ENCODE data around the gene HS6ST1.

Gene HS6ST1

GRCh38 chr2:128313091-128313836, 5.4 kb downstream of the HS6ST1 start:
- Histone ChIP-seq H3K18ac (ENCODE audit: low read depth in 1 of 2, low read length in 2 of 2) (peak overlapping the region in 1 of 2 experiments; percentile 16), H4K91ac (ENCODE audit: low read length) (peak overlapping the region; percentile 45), H3K9ac (ENCODE audit: low read length) (no peak overlapping the region), H2BK15ac (ENCODE audit: low read depth, poor library complexity, severe bottlenecking) (no peak overlapping the region), H2BK120ac (ENCODE audit: low read depth, low read length) (no peak overlapping the region), H3K36me3 (ENCODE audit: control insufficient read depth in 1 of 2, insufficient read depth in 2 of 2, low read depth in 1 of 2, low read length in 2 of 2) (peaks cover 4 to 36% of the 10 kb centered on the region in 2 experiments), H2BK12ac (ENCODE audit: low read length in 2 of 2) (no peak overlapping the region), H4K8ac (ENCODE audit: low read length) (peak overlapping the region; percentile 19), H3K4me3 (ENCODE audit: insufficient read depth in 1 of 2, low read depth in 1 of 2, low read length in 2 of 2) (no peak overlapping the region), H3K79me1 (replicated peaks; ENCODE audit: low read length, poor library complexity, severe bottlenecking) (peaks cover 65% of the 10 kb centered on the region), H3K9me3 (ENCODE audit: control insufficient read depth, low read length) (no peaks in the 10 kb centered on the region), H3K4me2 (ENCODE audit: low read length, poor library complexity, severe bottlenecking) (no peak overlapping the region), H3K4ac (ENCODE audit: low read depth in 1 of 2, low read length in 2 of 2) (no peak overlapping the region), H3K27ac (ENCODE audit: low read length, poor library complexity, severe bottlenecking) (no peak overlapping the region), H2BK5ac (ENCODE audit: low read depth, low read length, poor library complexity, severe bottlenecking) (no peak overlapping the region), H2AK5ac (ENCODE audit: low read length, severe bottlenecking) (no peak overlapping the region), H2AFZ (ENCODE audit: low read depth, low read length) (no peak overlapping the region), H3K4me1 (ENCODE audit: control insufficient read depth, insufficient read depth, low read depth, low read length) (peaks cover 48% of the 10 kb centered on the region), H3K27me3 (ENCODE audit: control insufficient read depth in 1 of 2, insufficient read depth in 1 of 2, low read length in 2 of 2) (peaks cover 0 to 8% of the 10 kb centered on the region in 2 experiments), H3K14ac (ENCODE audit: low read length in 2 of 2) (no peak overlapping the region), H3K23ac (ENCODE audit: low read length in 2 of 2) (no peak overlapping the region)
- WGBS, result 75% methylated on average over 7 of the region's 8 CpGs
- DNase-seq, result peak; percentile 58

GRCh38 chr2:128312411-128312810, 6.3 kb downstream of the HS6ST1 start:
- H2BK5ac ChIP-seq (ENCODE audit: low read depth, low read length, poor library complexity, severe bottlenecking), result no peak overlapping the region
- H3K14ac ChIP-seq (ENCODE audit: low read length in 2 of 2), result no peak overlapping the region
- no peak overlapping the region for H3K27ac ChIP-seq (ENCODE audit: low read length, poor library complexity, severe bottlenecking)
- H3K9ac ChIP-seq (ENCODE audit: low read length), result no peak overlapping the region
- no peak overlapping the region for H2AK5ac ChIP-seq (ENCODE audit: low read length, severe bottlenecking)
- H3K36me3 ChIP-seq (ENCODE audit: control insufficient read depth in 1 of 2, insufficient read depth in 2 of 2, low read depth in 1 of 2, low read length in 2 of 2), result peaks cover 4 to 39% of the 10 kb centered on the region in 2 experiments
- H3K4me1 ChIP-seq (ENCODE audit: control insufficient read depth, insufficient read depth, low read depth, low read length), result peaks cover 43% of the 10 kb centered on the region
- WGBS, result over 99% methylated on average over 6 of the region's 6 CpGs
- no peak overlapping the region for H3K4me3 ChIP-seq (ENCODE audit: insufficient read depth in 1 of 2, low read depth in 1 of 2, low read length in 2 of 2)
- no peak overlapping the region for H4K91ac ChIP-seq (ENCODE audit: low read length)
- H3K23ac ChIP-seq (ENCODE audit: low read length in 2 of 2), result no peak overlapping the region
- no peak overlapping the region for H3K4ac ChIP-seq (ENCODE audit: low read depth in 1 of 2, low read length in 2 of 2)
- DNase-seq, result no peak
- no peak overlapping the region for H3K4me2 ChIP-seq (ENCODE audit: low read length, poor library complexity, severe bottlenecking)
- H2AFZ ChIP-seq (ENCODE audit: low read depth, low read length), result no peak overlapping the region
- no peak overlapping the region for H4K8ac ChIP-seq (ENCODE audit: low read length)
- no peak overlapping the region for H2BK120ac ChIP-seq (ENCODE audit: low read depth, low read length)
- no peak overlapping the region for H3K18ac ChIP-seq (ENCODE audit: low read depth in 1 of 2, low read length in 2 of 2)
- no peak overlapping the region for H2BK15ac ChIP-seq (ENCODE audit: low read depth, poor library complexity, severe bottlenecking)
- H3K79me1 ChIP-seq (replicated peaks; ENCODE audit: low read length, poor library complexity, severe bottlenecking), result peaks cover 66% of the 10 kb centered on the region
- H3K27me3 ChIP-seq (ENCODE audit: control insufficient read depth in 1 of 2, insufficient read depth in 1 of 2, low read length in 2 of 2), result peaks cover 0 to 6% of the 10 kb centered on the region in 2 experiments
- no peak overlapping the region for H2BK12ac ChIP-seq (ENCODE audit: low read length in 2 of 2)
- no peaks in the 10 kb centered on the region for H3K9me3 ChIP-seq (ENCODE audit: control insufficient read depth, low read length)

GRCh38 chr2:128311755-128312341, 6.8 kb downstream of the HS6ST1 start:
- Histone ChIP-seq H4K8ac (ENCODE audit: low read length) (no peak overlapping the region), H3K14ac (ENCODE audit: low read length in 2 of 2) (peak overlapping the region in 1 of 2 experiments; percentile 71), H4K91ac (ENCODE audit: low read length) (no peak overlapping the region), H3K4me3 (ENCODE audit: insufficient read depth in 1 of 2, low read depth in 1 of 2, low read length in 2 of 2) (no peak overlapping the region), H3K9me3 (ENCODE audit: control insufficient read depth, low read length) (no peaks in the 10 kb centered on the region), H2AK5ac (ENCODE audit: low read length, severe bottlenecking) (no peak overlapping the region), H2BK5ac (ENCODE audit: low read depth, low read length, poor library complexity, severe bottlenecking) (no peak overlapping the region), H3K23ac (ENCODE audit: low read length in 2 of 2) (no peak overlapping the region), H3K18ac (ENCODE audit: low read depth in 1 of 2, low read length in 2 of 2) (peak overlapping the region in 1 of 2 experiments; percentile 1), H3K9ac (ENCODE audit: low read length) (no peak overlapping the region), H3K36me3 (ENCODE audit: control insufficient read depth in 1 of 2, insufficient read depth in 2 of 2, low read depth in 1 of 2, low read length in 2 of 2) (peaks cover 4 to 44% of the 10 kb centered on the region in 2 experiments), H3K4me1 (ENCODE audit: control insufficient read depth, insufficient read depth, low read depth, low read length) (peaks cover 43% of the 10 kb centered on the region), H3K79me1 (replicated peaks; ENCODE audit: low read length, poor library complexity, severe bottlenecking) (peaks cover 66% of the 10 kb centered on the region), H2BK120ac (ENCODE audit: low read depth, low read length) (no peak overlapping the region), H3K27me3 (ENCODE audit: control insufficient read depth in 1 of 2, insufficient read depth in 1 of 2, low read length in 2 of 2) (peaks cover 0 to under 1% of the 10 kb centered on the region in 2 experiments), H2AFZ (ENCODE audit: low read depth, low read length) (no peak overlapping the region), H3K4ac (ENCODE audit: low read depth in 1 of 2, low read length in 2 of 2) (no peak overlapping the region), H3K4me2 (ENCODE audit: low read length, poor library complexity, severe bottlenecking) (no peak overlapping the region), H2BK15ac (ENCODE audit: low read depth, poor library complexity, severe bottlenecking) (no peak overlapping the region), H3K27ac (ENCODE audit: low read length, poor library complexity, severe bottlenecking) (no peak overlapping the region), H2BK12ac (ENCODE audit: low read length in 2 of 2) (peak overlapping the region in 1 of 2 experiments; percentile 22)
- 94% methylated on average over 11 of the region's 11 CpGs for WGBS
- DNase-seq, result no peak

- Histone ChIP-seq H3K4me3 (ENCODE audit: insufficient read depth in 1 of 2, low read depth in 1 of 2, low read length in 2 of 2) (no peak overlapping the region), H3K9ac (ENCODE audit: low read length) (no peak overlapping the region), H2BK5ac (ENCODE audit: low read depth, low read length, poor library complexity, severe bottlenecking) (no peak overlapping the region), H3K36me3 (ENCODE audit: control insufficient read depth in 1 of 2, insufficient read depth in 2 of 2, low read depth in 1 of 2, low read length in 2 of 2) (peaks cover 4 to 42% of the 10 kb centered on the region in 2 experiments), H3K23ac (ENCODE audit: low read length in 2 of 2) (no peak overlapping the region), H3K4me1 (ENCODE audit: control insufficient read depth, insufficient read depth, low read depth, low read length) (peaks cover 42% of the 10 kb centered on the region), H3K79me1 (replicated peaks; ENCODE audit: low read length, poor library complexity, severe bottlenecking) (peaks cover 64% of the 10 kb centered on the region), H4K8ac (ENCODE audit: low read length) (no peak overlapping the region), H2BK12ac (ENCODE audit: low read length in 2 of 2) (no peak overlapping the region), H3K14ac (ENCODE audit: low read length in 2 of 2) (peak overlapping the region in 1 of 2 experiments; percentile 71), H2BK15ac (ENCODE audit: low read depth, poor library complexity, severe bottlenecking) (no peak overlapping the region), H2BK120ac (ENCODE audit: low read depth, low read length) (no peak overlapping the region), H3K18ac (ENCODE audit: low read depth in 1 of 2, low read length in 2 of 2) (no peak overlapping the region), H2AK5ac (ENCODE audit: low read length, severe bottlenecking) (no peak overlapping the region), H3K27ac (ENCODE audit: low read length, poor library complexity, severe bottlenecking) (no peak overlapping the region), H3K4ac (ENCODE audit: low read depth in 1 of 2, low read length in 2 of 2) (no peak overlapping the region), H4K91ac (ENCODE audit: low read length) (no peak overlapping the region), H3K27me3 (ENCODE audit: control insufficient read depth in 1 of 2, insufficient read depth in 1 of 2, low read length in 2 of 2) (no peaks in the 10 kb centered on the region), H3K4me2 (ENCODE audit: low read length, poor library complexity, severe bottlenecking) (no peak overlapping the region), H3K9me3 (ENCODE audit: control insufficient read depth, low read length) (no peaks in the 10 kb centered on the region), H2AFZ (ENCODE audit: low read depth, low read length) (no peak overlapping the region)
- no peak for DNase-seq
- 96% methylated on average over 7 of the region's 7 CpGs for WGBS
These were observed 7.4 kb downstream of the HS6ST1 start for GRCh38 chr2:128311216-128311754.
